Tibial nerve (tissue), 4 donors: ENCODE results near the gene MARCHF7.
"Not testable (repeated sequence)": the region's sequence is repeated elsewhere in the genome, so short reads cannot be mapped to it uniquely, and the experiment has no call there.

Source experiments
- EP300 ChIP-seq, 2 donors: sonication (generic); formaldehyde crosslinking; IDR thresholded peaks; one replicate each; pipeline ENCODE4 v1.6.1; 2017; ENCODE audit warnings: antibody characterized with exemption in 2 of 2, mild to moderate bottlenecking in 1 of 2
- POLR2A ChIP-seq, 2 donors: fragments of 450-650 bp; IDR thresholded peaks; one replicate each; pipeline ENCODE4 v1.6.1; 2017; ENCODE audit warnings: antibody characterized with exemption in 2 of 2, mild to moderate bottlenecking in 2 of 2, moderate library complexity in 2 of 2
- TF ChIP-seq, protein P1 (sequence below), 5 experiments: fragments of 200-600 bp in 3 of 5; fragments of 450-650 bp in 2 of 5; sonication (generic) in 3 of 5; IDR thresholded peaks; one replicate each; pipeline ENCODE4 v1.5.1; 2016 to 2019; ENCODE audit warnings: antibody characterized with exemption in 5 of 5, mild to moderate bottlenecking in 3 of 5, moderate library complexity in 2 of 5

DNA sequence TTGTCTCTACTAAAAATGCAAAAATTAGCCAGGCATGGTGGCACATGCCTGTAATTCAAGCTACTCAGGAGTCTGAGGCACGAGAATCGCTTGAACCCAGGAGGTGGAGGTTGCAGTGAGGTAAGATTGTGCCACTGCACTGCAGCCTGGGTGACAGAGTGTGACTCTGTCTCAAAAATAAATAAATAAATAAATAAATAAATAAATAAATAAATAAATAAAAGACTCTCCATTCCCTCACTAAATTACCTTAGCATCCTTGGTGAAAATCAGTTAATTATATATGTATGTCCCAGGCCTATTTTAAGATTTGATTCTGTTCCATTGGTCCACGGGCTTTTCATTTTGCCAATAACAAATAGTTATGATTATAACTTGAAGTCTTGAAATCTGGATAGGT is 44.9 kb upstream of the MARCHF7 start:
- TF ChIP-seq, protein P1, sequence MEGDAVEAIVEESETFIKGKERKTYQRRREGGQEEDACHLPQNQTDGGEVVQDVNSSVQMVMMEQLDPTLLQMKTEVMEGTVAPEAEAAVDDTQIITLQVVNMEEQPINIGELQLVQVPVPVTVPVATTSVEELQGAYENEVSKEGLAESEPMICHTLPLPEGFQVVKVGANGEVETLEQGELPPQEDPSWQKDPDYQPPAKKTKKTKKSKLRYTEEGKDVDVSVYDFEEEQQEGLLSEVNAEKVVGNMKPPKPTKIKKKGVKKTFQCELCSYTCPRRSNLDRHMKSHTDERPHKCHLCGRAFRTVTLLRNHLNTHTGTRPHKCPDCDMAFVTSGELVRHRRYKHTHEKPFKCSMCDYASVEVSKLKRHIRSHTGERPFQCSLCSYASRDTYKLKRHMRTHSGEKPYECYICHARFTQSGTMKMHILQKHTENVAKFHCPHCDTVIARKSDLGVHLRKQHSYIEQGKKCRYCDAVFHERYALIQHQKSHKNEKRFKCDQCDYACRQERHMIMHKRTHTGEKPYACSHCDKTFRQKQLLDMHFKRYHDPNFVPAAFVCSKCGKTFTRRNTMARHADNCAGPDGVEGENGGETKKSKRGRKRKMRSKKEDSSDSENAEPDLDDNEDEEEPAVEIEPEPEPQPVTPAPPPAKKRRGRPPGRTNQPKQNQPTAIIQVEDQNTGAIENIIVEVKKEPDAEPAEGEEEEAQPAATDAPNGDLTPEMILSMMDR (IDR thresholded peaks at IDR 0.05) = not testable (repeated sequence)
- not testable (repeated sequence) for TF ChIP-seq POLR2A, EP300 (IDR thresholded peaks at IDR 0.05)
